ENCODE measurements around the gene ZC3H12A. TPM values are rescaled to one million over a fixed set of nuclear protein-coding genes. Genes with fewer than 3 reads are reported as not detected.

Gene ZC3H12A
- total and polyA plus RNA-seq, 2 of the 4 experiments (the other 2 are of a cell fraction), result 3.8 to 14.2 TPM

DNA sequence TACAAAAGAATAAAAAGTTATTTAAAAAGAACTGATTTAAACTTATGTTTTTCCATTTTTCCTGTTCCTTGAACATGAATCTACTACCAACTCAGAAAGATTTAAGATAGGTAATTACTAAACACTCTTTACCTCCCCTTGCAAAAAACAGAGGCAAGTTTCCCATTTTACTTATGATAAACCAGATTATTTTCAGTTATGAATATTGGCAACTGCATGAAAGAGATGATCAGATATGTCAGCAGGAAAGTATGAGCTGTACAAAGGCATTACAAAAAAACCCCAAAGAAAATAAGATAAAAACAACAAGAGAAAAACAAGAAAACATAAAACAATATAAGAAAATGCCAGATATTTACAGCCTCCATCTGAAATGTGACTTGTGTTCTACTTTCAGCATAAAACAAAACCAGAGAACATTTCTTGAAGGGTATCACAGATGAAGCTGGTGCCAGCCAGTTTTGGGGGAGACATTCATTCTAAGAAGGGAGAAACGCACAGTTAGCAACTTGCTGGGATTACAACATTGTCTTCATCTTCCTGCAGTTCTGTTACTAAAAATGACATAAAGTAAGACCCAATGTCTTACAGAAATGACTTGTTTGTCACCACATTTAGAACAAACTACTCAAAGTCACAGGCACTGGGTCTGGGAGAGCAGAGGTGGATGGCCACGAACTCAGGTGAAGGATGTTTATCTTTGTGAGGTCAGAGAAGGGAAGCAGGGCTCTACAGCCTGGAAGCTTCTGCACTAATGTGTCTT, 19.1 kb downstream of the ZC3H12A start:
- CTCF ChIA-PET, result interaction anchor here (0.7 kb wide), 1 partner anchor 39 kb away, joined by 3 read pairs; no protein-coding TSS in a partner anchor
- in situ Hi-C loops (cut with MboI; ENCODE audit: low sequenced_read_pairs), result no loop called here
- Histone ChIP-seq H2BK5ac (ENCODE audit: low read depth, low read length, poor library complexity, severe bottlenecking) (no peak overlapping the region), H2AK5ac (ENCODE audit: low read depth, low read length) (no peak overlapping the region), H3K79me1 (ENCODE audit: low read depth in 1 of 2, low read length in 2 of 2) (peaks cover 12 to 13% of the 10 kb centered on the region in 2 experiments; a peak in 3 of 4 replicates), H4K8ac (ENCODE audit: low read depth in 2 of 2, low read length in 2 of 2) (no peak overlapping the region), H3K9me1 (ENCODE audit: insufficient read depth, low read length) (no peaks in the 10 kb centered on the region), H3K56ac (ENCODE audit: extremely low read depth, insufficient read depth, low read length) (no peak overlapping the region), H2AFZ (replicated peaks; ENCODE audit: low read length, poor library complexity) (no peak overlapping the region), H4K5ac (ENCODE audit: low read depth, low read length) (no peak overlapping the region), H2BK20ac (ENCODE audit: low read depth, low read length) (no peak overlapping the region), H3K23ac (ENCODE audit: low read depth, low read length) (no peak overlapping the region), H3K4ac (ENCODE audit: low read depth, low read length) (no peak overlapping the region), H3K4me3 (ENCODE audit: insufficient read depth, low read depth, low read length) (no peak overlapping the region), H3K9me3 (ENCODE audit: control insufficient read depth, insufficient read depth, low read length) (no peaks in the 10 kb centered on the region), H3K18ac (ENCODE audit: low read depth, low read length) (no peak overlapping the region), H4K20me1 (ENCODE audit: insufficient read depth, low read length) (no peaks in the 10 kb centered on the region), H2AK9ac (replicated peaks; ENCODE audit: low read depth, low read length, poor library complexity) (no peak overlapping the region), H3K4me2 (ENCODE audit: low read depth, low read length) (no peak overlapping the region), H3K36me3 (ENCODE audit: control insufficient read depth, insufficient read depth, low read length) (peaks cover 25% of the 10 kb centered on the region; the same call in 1 of the 2 replicates), H3K27me3 (ENCODE audit: control insufficient read depth, insufficient read depth, low read length) (no peaks in the 10 kb centered on the region), H3K27ac (ENCODE audit: insufficient read depth, low read length) (no peak overlapping the region), H3K14ac (replicated peaks; ENCODE audit: low read depth, low read length) (no peak overlapping the region), H2BK120ac (ENCODE audit: low read depth, low read length) (no peak overlapping the region), H4K91ac (ENCODE audit: insufficient read depth, low read depth, low read length) (no peak overlapping the region), H2BK15ac (ENCODE audit: low read depth, low read length) (no peak overlapping the region), H3K4me1 (ENCODE audit: control insufficient read depth, insufficient read depth, low read length) (no peaks in the 10 kb centered on the region), H3K9ac (ENCODE audit: low read depth, low read length) (no peak overlapping the region)
- no peak for TF ChIP-seq FOS (IDR thresholded peaks at IDR 0.05; ENCODE audit: low read depth, low read length)
- BruUV-seq (replicated peaks), result TSS peak; percentile 55
- dilution Hi-C loops (cut with HindIII; ENCODE audit: low sequenced_read_pairs, unreplicated experiment), result no loop called here
- intact Hi-C loops (cut with micrococcal nuclease), result no loop called here
- WGBS, 2 experiments (ENCODE audit: extremely low coverage in 2 of 2, insufficient read length in 1 of 2), result no CpG with 5 or more reads among the region's 2 CpGs
- DNase-seq (no peak), ATAC-seq (ENCODE audit: low read depth) (no peak)
- POLR2A ChIA-PET (ENCODE audit: unreplicated experiment), result interaction anchor here (0.7 kb wide), 1 partner anchor 10 kb away, joined by 14 read pairs; no protein-coding TSS in a partner anchor

Data from IMR-90 (cell line).